Left lobe of liver (tissue), 2 donors: ENCODE results near the gene SERTM2. TPM values are rescaled to one million over a fixed set of nuclear protein-coding genes. Genes with fewer than 3 reads are reported as not detected.
A peak's percentile ranks its signal among the peaks of the same experiment; 100 is the strongest.
"Not testable (repeated sequence)": the region's sequence is repeated elsewhere in the genome, so short reads cannot be mapped to it uniquely, and the experiment has no call there.

Source experiments
- ATAC-seq: fragments of 200-7000 bp; cut with Tn5 transposase; one replicate; pipeline ENCODE4 v1.9.1; 2020; ENCODE audit warnings: mild to moderate bottlenecking, moderate library complexity
- DNase-seq: peaks from one replicate; pipeline ENCODE4 v3.0.0-alpha.2; 2020; ENCODE audit warnings: low spot score
- total RNA-seq: library from RNA; stranded (reverse); gene quantifications from one replicate; pipeline ENCODE4 v1.2.1, GENCODE V29; 2021
- donor health status: DM: no; HTN: no; CAD: no; lungs with moderate emphysema.
- donor health status: DM: no; HTN: yes; CAD: no.

Gene SERTM2
- total RNA-seq: 0.05 TPM

- peak; percentile 83 for ATAC-seq
- DNase-seq: no peak
Measured at GRCh38 chrX:111511477-111511876, at the start of gene SERTM2. TSS of gene SERTM2 (plus strand) at chrX:111511645. CDS start at chrX:111518858, 7,213 bp downstream.

GRCh38 chrX:111465669-111466068 is 45.8 kb upstream of the SERTM2 start:
- ATAC-seq (no peak), DNase-seq (no peak)

- no peak for ATAC-seq
Measured at GRCh38 chrX:111467896-111468295, 43.5 kb upstream of the SERTM2 start.

DNA sequence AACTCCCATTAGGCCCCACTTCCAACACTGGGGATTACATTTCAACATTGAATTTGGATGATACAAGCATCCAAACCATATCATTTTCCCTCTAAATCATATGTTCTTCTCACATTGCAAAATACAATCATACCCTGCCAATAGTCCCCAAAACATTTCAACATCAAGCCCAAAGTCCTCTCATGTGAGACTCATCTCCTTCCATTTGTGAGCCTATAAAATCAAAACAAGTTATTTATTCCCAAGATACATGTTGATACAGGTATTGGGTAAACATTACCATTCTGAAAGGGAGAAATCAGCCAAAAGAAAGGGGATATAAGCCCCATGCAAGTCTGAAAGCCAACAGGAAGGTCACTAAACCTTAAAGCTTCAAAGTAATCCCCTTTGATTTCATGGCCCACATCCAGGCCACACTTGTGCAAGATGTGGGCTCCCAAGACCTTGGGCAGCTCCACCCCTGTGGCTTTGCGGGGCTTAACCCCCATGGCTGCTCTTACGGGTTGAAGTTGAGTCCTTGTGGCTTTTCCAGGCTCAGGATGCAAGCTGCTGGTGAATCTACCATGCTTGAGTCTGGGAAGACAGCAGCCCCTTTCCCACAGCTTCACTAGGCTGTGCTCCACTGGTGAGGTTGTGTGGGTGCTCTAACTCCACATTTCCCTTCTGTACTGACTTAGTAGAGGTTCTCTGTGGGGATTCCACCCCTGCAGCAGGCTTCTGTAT is 40.6 kb upstream of the SERTM2 start:
- ATAC-seq: peak; percentile 78
- no peak for DNase-seq

More at GRCh38 chrX:111467896-111468295, 43.5 kb upstream of the SERTM2 start:
- no peak for DNase-seq

DNA sequence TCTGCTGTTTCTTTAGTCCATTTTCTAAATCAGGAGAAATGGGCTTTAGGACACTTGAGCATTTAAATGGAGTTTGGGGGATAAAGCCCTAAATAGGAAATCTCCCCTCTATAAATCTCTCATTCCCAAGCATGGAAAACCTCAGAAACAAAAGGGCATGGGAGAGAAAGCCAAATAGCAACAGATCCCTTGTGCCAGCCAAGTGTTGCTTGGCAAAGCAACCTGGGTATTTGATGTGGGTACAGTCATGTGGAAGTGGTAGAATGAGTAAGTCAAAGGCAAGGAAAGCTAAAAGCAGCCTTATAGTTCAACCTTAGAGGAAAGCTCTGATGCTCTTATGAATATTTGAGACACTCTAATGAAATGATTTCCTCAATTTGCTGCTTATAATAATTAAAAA is 29.5 kb upstream of the SERTM2 start:
- ATAC-seq (no peak), DNase-seq (no peak)

GRCh38 chrX:111483135-111483534 is 28.3 kb upstream of the SERTM2 start:
- ATAC-seq: no peak

DNA sequence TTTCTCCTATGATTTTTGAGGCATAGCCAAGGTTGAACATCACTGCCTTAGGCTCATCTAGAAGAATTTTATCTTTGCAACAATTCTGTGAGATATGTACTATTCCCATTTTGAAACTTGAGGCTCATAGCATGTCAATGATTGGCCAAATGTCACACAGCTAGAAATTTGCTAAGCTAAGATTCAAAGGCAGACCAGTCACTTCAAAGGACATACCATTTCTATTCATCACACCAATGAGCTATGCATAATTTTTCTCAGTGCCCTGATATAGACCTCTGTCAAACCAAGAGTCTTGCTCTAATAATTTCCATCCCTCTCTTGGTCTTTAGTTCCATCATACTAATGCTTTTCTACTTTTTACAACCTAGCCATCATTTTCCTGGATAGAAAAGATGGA is 27.6 kb upstream of the SERTM2 start:
- DNase-seq: no peak
- ATAC-seq: no peak

More at GRCh38 chrX:111483135-111483534, 28.3 kb upstream of the SERTM2 start:
- DNase-seq: no peak

DNA sequence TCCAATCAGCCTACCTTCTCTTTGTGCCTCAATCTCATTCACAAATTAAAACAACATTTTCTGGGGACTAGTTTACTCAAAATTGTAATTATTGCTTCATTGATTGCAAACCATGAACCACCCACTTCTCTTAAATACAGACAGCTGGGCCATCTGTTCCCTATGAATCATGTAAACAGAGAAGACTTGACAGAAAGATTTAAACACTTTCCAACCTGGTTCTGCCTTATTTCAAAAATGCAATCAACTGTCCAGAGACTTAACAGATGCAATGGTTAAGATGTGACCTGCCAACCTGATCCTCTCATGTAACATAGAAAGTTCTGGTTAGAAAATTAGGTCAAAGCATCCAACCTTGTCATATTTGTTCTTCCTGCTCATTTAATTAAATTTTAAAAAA is 20.8 kb upstream of the SERTM2 start:
- ATAC-seq: no peak
- DNase-seq: no peak

DNA sequence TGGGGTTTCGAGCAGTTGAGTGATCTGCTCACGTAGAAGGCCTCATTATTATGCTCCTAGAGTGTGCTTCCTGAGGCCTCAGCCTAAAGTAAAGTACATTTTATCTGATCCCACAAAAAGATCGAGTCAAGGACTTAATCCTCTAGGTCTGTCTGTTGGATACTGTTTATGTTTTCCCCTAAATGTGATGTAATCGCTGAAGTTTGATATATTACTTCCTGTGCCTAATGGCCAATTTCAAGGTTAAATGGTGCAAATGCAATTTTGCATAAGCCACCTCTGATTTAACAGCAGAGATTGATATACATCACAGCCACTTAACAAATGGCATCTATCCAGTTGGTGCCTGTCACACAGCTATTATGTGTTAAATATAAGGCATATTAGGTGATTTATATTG is 19.4 kb upstream of the SERTM2 start:
- ATAC-seq (no peak), DNase-seq (no peak)

DNA sequence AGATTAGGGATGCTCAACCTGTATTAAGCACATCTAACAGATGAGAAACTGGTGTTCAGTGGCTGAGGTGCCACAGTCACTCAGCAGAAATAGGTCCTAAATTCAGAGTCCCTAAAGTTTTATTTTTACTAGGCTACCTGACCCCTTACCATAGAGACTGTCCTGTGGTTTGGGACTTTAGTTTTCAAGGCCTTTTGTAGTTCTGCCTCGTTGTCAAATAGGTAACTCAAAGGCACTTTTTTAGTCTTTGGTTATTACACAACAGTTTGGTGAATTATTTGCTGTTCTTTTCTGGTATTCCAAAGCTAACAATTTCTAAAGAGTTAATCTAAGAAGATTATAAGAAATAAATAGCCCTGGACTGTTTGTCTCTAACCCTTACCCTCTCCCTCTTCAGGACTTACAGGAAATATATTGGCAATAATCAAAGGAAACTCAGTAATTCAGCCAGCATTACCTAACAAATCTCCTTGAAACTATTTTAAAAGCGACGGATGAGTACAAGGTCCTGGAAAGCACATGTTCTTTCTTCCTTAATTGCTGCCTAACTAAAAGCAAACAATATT is 12.8 kb upstream of the SERTM2 start:
- ATAC-seq: peak; percentile 62
- DNase-seq: no peak

DNA sequence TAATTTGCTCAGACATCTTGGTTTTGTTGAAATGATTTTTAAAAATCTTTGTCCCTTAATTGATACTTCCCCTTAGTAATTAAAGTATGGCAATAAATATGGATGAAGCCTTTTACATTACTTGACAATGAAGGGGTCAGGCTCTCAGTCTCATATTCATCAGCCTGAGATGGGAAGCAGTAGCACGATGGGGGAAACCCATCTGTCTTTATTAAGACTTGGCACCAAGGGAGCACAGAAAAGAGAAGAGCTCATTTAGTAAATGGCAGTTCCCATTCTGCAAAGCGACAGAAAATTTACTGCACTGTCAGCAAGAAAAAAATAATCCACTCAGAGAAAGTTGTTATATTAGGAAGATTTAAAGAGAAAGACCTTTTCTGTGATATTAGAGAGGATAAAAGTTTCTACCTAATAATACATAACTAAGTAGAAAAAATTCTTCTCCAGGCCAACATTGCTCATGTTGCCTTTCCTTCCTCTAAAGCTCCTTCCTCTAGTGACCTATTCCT is 7.9 kb upstream of the SERTM2 start:
- no peak for DNase-seq
- ATAC-seq: no peak

- DNase-seq (no peak), ATAC-seq (no peak)
Measured at GRCh38 chrX:111504941-111505340, 6.5 kb upstream of the SERTM2 start.

- DNase-seq (no peak), ATAC-seq (no peak)
Measured at GRCh38 chrX:111505783-111506182, 5.7 kb upstream of the SERTM2 start.

DNA sequence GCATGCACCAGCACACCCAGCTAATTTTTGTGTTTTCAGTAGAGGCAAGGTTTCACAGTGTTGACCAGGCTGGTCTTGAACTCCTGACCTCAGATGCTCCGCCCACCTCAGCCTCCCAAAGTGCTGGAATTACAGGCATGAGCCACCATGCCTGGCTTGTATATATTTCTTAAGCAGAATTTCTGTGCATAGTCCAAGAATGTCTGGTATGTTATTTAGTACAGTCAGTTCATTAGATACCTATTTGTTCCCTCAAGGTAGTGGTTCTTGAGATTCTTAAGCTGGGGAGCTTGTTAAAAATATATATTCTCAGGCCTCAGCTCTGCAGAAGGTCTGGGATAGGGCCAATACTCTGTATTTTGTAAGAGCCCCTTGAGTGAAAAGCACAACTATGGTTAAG is 4.6 kb upstream of the SERTM2 start:
- DNase-seq (no peak), ATAC-seq (no peak)

GRCh38 chrX:111507933-111508332 is 3.5 kb upstream of the SERTM2 start:
- ATAC-seq (no peak), DNase-seq (no peak)

DNA sequence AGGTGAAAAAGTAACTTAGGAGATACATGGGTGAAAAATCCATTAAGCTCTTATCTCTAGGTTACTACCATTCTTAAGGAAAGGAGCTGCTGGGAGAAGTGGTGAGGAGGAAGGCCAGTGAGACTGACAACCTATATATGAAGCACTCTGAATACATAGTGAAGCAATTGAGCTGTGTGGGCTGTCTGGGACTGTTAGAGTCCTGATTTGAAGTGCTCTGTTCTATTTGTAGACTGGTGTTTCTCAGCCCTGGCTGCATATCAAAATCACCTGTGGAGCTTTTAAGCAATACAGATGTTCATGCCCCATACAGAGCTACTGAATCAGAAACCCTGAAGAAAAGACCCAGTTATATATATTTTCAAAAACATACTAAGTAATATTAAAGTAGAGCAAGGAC is 3.9 kb downstream of the SERTM2 start:
- DNase-seq: no peak
- no peak for ATAC-seq

DNA sequence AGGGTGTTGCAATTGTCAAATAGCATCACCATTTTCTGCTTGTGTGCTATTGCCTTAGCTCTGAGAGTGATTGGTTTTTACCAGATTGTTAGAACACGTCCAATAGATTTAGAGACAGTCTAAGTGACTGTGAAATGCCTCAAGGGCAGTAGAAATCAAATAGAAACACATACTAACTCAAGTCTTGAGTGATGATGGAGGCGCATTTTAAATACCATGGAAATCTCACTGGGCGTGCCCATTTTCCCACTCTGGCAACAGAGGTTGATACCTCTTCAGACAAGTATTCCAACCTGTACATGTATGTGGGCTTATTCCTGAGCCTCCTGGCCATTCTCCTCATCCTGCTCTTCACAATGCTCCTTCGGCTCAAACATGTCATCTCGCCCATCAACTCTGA is 7.2 kb downstream of the SERTM2 start:
- no peak for ATAC-seq
- DNase-seq: no peak

GRCh38 chrX:111519215-111519614 is 7.8 kb downstream of the SERTM2 start:
- no peak for DNase-seq
- no peak for ATAC-seq

GRCh38 chrX:111520506-111520905 is 9.1 kb downstream of the SERTM2 start:
- no peak for DNase-seq
- no peak for ATAC-seq

- DNase-seq: no peak
- ATAC-seq: no peak
Measured at GRCh38 chrX:111521169-111521568, 9.7 kb downstream of the SERTM2 start.

DNA sequence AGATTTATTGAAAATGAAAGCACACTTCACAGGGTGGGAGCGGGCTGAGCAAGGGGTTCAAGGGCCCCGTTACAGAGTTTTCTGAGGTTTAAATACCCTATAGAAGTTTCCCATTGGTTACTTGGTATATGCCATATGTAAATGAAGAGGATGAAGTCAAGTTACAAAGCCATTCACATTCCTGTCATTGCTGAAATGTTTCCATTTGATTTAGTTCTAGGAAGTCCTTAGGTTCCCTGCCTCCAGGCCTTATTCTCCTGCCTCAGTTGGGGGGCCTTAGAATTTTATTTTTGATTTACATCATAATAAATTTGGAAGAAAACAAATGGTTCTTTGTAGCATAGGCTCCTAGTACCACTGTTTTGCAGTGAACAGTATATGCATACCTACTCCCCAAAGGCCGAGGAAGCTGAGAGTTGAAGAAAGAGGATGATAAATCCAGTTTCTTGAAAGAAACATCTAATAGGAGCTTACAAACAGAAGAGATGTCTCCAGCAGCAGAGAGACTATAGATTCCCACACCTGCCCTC is 31.8 kb downstream of the SERTM2 start:
- no peak for ATAC-seq

GRCh38 chrX:111549235-111549634 is 37.8 kb downstream of the SERTM2 start:
- not testable (repeated sequence) for ATAC-seq

More for the DNA sequence above, 31.8 kb downstream of the SERTM2 start:
- no peak for DNase-seq

More at GRCh38 chrX:111549235-111549634, 37.8 kb downstream of the SERTM2 start:
- not testable (repeated sequence) for DNase-seq
